Measurements from ENCODE around the gene CFAP77. TPM values are rescaled to one million over a fixed set of nuclear protein-coding genes. Genes with fewer than 3 reads are reported as not detected.

CFAP77 gene
- total RNA-seq, 2 experiments from 2014 or later: not detected

DNA sequence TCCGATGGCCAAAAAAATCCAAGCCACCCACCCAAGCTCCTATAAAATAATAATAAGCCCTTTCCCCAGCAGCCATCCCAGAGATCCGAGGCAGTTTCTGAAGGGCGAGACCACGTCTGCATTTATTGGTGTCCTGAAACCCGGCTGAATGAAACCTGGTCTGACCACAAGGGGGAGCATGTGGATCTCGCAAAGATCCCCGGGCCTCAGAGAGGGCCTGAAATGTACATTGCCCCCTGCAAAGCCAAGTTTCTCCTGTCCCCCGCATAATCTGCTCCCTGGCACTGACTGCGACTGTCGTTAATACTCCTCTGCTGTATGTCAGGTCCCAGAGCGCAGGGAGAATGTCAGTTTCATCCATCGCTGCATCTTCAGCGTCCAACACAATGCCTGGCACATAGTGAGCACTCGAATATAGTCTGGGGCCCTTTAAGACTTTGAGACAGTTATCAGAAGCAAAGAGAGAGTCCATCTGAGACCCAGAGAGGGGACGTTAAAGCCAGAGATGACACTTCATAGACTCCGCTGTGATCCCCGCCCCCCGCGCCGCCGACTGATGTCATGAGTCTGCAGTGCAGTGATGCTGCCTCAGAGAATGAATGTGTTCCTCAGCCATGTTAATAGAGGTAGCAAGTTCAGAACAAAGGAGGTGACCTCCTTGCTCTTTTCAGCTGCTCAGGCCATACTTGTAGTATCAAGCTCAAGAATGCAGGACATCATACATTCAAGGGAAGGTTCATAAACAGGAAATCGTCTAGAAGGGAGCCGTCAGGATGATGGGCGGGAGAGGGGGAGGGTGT is 97.9 kb downstream of the CFAP77 start:
- POLR2A ChIA-PET: no interaction called here
- CTCF ChIA-PET: interaction anchor here (0.7 to 1.1 kb wide), 3 partner anchors 10 to 295 kb away, joined by 3 to 4 read pairs (median 3); no protein-coding TSS in a partner anchor

DNA sequence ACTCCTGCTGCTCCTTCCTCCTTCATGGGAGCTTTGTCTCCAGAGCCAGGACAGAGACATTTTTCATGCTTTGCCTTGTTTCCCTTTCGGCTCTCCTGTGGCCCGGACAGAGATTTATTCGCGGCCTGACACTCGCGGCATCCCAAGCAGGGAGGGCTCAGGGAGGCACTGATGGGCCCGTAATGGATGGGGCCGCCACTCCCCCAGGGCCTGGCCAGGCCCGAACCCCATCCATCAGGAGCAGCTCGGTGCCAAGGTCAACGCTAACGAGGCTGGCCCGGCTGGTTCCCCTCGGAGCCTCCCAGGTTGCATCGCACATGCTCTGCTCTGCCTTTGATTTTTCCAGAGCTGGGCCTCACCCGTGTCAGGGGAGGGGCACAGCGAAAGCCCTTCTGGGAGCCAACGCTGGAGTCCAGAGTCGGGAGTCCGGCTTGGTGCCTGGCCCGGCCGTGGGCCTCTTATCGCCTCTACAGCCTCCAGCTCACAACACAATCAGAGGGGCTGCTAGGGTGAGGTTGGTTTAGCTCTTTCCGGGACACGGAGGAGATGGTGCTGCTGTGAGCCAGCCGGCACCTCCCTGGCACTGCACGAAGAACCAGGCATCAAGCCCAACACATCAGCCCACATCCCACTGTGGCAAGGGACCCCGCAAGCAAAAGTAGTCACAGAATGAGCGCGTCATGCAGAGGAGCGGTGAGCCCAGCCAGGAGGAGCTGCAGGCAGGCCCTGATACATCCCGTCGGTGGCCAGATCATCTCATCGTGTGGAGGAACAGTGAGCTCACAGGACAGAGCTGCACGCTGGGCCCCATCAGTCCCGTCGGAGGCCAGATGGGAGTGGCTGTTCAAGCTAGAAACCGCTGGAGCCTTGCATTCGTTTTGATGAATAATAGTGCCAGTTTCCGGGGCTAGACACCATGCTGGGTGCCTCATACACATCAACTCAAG is 100.2 kb downstream of the CFAP77 start:
- ChIA-PET CTCF (no interaction called here), POLR2A (no interaction called here)

DNA sequence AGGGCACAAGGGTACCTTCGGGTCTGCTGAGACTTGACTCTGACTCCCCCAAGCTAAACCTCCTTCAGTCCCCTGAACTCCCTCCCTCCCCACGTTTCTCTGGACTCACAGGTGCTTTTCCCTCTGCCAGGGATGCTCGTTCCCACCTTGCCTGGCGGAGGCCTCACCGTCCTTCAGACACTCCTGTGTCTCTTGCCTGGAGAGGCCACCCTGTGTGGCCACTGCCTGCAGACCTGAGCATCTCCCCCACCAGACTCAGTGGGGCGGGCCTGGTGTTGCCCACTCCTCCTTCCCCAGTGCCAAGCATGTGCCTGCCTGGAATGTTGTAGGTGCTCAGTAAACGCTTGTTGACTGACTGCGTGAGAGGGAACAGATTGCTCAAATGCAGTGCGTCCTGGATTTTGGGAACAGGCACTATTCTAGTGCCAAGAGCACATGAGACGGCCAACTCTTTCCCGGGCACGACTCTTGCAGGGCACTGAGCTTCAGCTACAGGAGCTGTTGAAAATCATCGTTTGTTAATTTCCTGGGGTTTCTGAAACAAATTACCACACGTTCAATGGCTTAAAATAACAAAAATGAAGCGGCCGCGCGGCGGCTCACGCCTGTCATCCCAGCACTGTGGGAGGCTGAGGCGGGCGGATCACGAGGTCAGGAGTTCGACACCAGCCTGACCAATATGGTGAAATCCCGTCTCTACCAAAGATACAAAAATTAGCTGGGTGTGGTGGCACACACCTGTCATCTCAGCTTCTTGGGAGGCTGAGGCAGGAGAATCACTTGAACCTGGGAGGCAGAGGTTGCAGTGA is 101.4 kb downstream of the CFAP77 start:
- POLR2A ChIA-PET: no interaction called here
- CTCF ChIA-PET: no interaction called here

DNA sequence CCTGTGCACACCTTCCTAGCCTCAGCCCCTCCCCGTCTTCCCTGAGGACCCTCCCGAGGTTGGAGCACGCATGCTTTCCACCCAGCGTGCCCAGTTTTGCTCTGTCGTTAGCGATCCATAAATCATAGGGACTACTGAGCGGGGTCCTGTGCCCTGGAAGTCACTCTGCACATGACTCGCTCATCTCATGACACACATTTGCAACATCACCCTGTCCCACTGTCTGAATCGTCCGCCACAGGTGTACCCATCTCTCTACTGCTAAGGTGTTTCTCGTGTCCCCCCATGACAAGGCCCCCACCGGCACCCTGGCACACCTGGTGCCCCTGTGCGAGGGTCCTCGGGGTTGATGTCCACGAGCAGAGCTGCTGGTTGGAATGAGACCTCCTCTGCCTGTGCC is 103.4 kb downstream of the CFAP77 start:
- ChIA-PET CTCF (no interaction called here), POLR2A (no interaction called here)

DNA sequence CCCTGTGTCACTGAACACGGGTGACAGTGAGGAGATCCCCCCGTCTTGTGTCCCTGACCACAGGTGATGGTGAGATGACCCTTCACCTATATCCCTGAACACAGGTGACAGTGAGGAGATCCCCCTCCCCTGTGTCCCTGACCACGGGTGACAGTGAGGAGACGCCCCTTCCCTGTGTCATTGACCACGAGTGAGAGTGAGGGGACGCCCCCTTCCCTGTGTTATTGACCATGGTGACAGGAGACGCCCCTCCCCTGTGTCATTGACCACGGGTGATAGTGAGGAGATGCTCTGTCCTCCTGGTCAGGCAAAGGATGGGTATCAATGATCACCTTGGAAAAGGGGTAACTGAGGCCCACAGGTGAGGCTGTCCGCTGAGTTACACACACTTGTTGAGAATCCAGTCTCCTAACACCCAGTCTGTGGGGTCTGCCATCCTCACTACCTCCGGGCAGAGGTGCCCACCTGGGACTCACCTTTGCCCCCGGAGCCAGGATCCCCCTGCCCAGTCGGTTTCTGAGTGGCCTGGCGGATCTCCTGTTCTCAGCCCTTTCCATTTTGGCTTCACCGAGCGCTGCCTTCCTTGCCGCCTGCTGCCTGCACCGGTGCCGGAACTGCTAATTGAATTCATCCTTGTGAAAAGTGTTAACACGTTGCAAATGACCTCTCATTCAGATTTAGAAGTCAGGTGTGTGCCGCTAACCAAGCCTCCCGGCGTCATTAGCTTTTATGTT is 104.2 kb downstream of the CFAP77 start:
- ChIA-PET POLR2A (no interaction called here), CTCF (no interaction called here)

DNA sequence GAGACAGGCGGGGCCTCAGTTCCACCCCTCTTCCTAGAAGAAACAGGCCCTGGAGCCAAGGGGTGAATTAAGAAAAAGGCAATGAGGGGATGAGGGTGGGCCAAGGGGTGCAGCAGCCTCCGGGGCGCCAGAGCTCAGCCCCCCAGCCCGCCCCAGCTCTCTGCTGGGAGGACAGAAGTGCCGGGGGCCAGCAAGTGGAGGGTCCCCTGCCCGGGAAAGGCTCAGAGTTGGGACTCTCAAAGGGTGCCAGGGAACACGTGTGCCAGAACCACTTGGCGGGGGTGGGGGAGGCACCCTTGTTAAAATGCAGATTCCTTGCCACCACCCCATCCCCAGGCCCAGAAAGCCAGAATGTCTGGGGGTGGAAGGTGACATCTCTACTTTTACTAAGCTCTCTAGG is 104.8 kb downstream of the CFAP77 start:
- ChIA-PET POLR2A (no interaction called here), CTCF (no interaction called here)

DNA sequence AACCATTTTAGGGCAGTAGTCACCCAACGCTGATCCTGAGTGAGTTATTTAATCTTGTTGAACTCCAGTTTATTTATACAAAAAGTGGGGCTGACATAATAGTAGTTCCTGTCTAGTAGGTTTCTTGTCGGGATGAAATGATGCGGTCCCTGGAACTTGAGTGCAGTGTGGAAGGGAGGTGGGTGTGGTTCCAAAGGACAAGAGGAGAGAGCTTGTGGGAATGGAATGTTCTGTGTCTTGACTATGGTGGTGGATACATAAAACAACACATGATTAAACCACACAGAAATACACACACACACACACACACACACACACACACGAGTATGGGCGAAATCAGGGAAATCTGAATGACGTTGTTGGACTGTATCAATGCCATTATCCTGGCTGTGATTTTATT is 106.3 kb downstream of the CFAP77 start:
- CTCF ChIA-PET: no interaction called here
- POLR2A ChIA-PET: no interaction called here

DNA sequence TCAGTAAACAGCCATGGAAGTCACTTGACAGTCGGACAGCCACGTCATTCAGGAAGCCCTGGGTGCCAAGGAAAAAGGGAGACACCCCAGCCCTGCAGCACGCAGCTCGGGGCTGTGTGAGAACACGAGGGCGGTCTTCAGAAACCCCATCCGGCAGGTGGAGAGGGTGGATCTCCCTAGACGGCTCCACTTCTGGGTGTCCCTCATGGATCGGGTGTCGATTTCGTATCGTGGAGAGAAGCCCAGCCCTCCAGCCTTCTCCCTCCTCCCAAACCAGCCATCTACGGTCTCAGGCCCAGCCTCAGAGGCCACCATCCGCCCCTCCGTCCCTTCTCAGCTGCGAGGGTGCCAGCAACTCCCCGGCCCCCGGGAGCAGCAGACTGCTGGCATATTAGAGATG is 106.9 kb downstream of the CFAP77 start:
- ChIA-PET POLR2A (no interaction called here), CTCF (interaction anchor here (1.1 kb wide), 1 partner anchor 10 kb away, joined by 3 read pairs; no protein-coding TSS in a partner anchor)

DNA sequence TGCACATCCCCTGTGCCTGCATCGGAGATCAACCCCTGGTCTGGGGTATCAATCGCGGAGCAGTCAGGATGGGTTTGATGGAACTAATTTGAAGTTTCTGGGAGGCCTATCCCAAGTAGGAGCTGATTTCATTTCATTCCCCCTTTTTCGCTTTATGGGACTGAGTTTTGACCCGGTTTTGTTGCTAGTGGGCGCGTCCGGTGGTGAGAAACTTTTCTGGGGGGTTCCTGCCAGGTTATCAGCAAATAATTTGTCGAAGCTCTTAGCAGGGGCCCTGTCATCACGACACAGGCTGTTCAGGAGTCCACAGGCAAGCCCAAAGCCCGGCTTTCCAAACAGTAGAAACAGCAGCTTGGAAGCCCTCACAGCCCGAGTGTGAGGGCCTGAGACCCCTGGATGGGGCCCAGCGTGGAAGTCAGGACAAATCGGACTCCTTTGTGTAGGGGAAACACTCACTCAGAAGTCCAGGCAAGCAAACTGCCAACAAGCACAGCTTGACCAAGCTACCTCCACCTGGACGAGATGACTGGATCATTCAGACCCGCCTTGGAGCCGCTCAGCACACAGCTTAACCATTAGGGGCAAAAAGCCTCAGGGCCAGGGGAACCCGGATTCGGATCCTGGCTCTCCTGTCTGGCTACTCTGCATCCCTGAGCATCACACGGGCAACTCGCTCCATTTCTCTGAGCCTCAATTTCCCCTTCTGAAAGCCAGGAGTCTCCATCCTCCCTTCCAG is 108.0 kb downstream of the CFAP77 start:
- ChIA-PET POLR2A (no interaction called here), CTCF (interaction anchor here (1.1 kb wide), 1 partner anchor 11 kb away, joined by 3 read pairs; no protein-coding TSS in a partner anchor)

DNA sequence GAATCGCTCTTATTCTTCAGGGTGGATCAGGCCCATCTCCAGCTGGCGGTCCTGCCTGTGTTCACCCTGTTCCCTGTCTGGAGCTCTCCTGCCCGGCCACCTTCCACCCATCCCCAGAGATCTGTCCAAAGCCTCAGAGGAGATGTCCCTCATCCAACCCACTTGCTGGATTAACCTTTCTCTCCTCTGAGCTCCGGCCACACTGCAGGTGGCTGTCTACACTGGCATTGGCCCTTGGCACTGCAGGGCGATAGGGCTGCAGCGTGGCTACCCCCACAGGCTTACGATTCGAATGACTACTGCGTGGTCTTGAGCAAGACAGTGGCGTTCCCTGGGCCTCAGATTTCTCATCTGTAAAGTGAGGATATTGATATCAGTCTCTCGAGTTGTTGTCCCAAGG is 108.6 kb downstream of the CFAP77 start:
- POLR2A ChIA-PET: no interaction called here
- CTCF ChIA-PET: no interaction called here

DNA sequence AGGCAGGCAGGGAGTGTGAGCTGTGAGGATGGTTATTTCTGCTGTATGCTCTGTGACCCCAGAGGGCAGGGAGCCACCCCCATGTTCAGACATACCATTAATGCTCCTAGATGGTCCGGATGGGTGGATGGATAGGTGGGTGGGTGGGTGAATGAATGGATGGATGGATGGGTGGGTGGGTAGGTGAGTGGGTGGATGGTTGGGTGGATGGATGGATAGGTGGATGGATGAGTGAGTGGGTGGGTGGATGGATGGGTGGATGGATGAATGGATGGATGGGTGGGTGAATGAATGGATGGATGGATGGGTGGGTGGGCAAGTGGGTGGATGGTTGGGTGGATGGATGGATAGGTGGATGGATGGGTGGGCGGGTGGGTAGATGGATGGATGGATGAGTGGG is 109.0 kb downstream of the CFAP77 start:
- ChIA-PET CTCF (no interaction called here), POLR2A (no interaction called here)

DNA sequence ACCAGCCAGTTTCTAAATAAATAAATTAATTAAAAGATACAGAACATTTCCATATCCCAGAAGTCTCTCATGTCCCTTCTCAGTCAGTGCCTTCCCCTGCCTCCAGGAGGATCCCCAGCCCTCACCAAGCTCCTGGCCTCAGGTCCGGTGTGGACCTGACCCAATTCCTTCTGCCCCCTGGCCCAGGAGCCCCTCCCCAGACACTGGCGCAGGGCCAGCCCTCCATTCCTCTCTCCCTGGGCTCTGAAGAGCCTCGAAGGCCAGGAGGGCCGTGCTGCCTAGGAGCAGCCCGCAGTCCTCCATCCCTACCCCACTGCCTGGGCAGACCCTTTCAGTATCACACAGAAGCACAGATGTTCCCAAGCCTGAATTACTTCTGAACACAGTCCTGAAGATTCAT is 110.6 kb downstream of the CFAP77 start:
- ChIA-PET CTCF (no interaction called here), POLR2A (no interaction called here)

DNA sequence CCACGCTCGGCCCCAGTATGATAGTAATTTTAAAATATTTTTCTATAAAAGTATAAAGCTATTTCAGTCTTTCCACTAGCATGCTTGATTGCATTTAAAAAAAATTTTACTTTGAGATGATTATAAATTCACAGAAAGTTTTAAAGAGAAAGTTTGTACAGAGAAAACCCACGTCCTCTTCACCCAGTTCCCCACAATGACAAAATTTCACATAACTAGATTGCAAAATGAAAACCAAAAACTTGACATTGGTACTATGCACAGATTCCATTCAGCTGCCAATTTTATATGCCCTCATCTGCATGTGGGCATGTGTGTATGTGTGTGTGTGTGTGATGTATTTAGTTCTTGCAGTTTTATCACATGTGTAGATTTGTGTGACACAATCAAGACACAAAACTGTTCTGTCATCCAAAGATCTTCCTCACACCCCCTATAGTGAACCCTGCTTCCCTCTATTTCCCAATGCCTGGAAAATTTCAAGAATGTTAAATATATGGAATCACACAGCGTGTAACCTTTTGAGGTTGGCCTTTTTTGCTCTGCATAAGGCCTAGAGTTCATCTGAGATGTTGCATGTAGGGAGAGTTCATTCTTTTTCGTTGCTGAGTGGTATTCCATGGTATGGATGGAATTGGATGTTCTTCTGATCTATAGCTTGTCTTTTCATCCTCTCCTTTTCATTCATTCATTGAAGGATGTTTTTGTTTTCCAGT is 115.5 kb downstream of the CFAP77 start:
- ChIA-PET CTCF (no interaction called here), POLR2A (no interaction called here)

DNA sequence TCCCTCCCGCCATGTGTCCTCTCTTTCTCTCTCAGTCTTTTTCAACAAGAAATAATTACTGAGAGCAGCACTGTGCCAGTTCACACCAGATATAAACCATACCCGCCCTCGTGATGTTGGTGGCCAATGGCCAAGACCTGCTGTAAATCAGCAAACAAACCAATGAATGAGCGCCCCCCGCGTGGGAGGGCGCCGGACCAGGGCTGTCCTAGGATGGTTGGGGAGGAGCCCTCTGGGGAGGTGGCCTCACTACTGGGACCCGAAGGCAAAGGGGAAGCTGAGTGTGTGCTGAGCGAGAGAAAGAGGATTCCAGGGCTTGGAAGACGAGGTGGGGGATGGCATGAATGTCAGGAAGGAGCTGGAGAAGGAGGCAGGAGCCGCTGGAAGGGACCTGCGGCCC is 121.2 kb downstream of the CFAP77 start:
- POLR2A ChIA-PET: no interaction called here
- CTCF ChIA-PET: interaction anchor here (0.7 kb wide), 1 partner anchor 346 kb away, joined by 3 read pairs; no protein-coding TSS in a partner anchor

DNA sequence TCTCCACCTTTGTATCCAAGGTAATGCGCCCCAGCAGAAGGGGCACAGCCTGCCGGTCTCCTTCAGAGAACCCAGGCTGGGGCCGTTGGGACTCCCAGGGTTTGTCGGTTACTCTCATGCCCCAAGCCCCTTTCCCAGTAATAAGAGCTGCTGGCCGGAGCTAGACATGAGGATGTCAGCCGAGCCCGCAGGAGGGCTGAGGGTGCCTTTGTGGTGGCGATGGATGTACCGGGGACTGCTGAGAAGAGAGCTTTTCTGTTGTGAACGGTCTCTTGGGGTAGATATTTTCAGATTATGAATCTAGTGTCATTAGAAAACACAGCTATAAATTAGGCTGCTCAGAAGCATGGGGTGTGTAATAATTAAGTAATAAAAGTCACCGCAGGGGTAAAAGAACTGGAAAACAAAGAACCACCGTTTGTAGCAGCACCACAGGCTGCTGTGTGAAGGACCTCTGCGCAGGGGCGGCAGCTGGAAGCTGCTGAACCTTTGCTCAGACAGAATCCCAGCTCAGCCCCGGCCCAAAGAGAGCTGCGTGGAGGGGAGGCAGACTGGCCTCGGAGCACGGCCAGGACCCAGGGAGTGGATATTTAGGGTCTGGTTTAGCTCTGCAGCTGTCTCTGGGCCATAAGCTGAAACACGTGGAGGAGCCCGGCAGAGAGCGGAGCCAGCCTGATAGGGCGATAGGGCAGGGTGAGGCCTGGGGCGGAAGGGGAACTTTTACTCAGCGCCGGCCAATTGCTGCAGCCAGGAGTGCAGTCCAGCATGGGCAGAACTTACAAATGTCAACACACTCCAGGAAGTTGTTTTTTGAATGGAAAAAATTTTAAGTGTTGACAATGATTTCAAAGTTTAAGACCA is 121.9 kb downstream of the CFAP77 start:
- CTCF ChIA-PET: no interaction called here
- POLR2A ChIA-PET: no interaction called here

DNA sequence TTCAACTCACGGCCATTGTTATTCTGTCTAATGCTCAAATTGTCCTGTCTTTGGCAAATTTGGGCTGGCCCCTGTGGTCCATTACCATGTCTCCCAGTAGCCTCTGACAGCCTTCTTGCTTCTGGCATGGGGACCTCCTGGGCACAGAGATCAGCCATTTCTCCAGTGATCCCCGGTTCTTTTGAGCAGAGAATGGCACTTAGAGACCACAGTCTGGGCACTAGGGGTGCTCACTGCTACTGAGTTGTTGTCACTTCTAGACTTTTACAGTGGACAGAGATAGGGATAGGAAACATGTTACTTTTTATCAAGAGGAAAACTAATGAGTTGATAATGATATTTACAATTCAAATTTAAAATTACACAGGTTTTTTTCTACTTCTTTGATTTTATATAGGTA is 124.8 kb downstream of the CFAP77 start:
- POLR2A ChIA-PET: no interaction called here
- CTCF ChIA-PET: no interaction called here

DNA sequence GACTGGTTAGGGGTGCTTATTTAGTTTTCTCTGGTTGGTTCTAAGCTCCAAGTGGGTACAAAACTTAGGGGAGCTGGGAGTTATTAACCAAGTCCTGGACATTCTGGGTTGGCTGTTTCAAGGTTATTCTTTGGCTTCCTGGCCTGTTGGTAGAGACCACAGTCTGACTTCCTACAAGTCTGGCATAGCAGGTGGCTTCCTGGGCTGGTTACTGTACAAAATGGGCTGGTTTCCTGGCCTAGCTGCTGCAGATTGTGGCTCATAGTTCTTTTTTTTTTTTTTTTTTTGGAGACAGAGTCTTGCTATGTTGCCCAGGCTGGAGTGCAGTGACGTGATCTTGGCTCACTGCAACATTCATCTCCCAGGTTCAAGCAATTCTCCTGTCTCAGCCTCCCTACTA is 126.1 kb downstream of the CFAP77 start:
- POLR2A ChIA-PET: no interaction called here
- CTCF ChIA-PET: interaction anchor here (0.7 kb wide), 1 partner anchor 696 kb away, joined by 3 read pairs; no protein-coding TSS in a partner anchor
